Medulla oblongata (tissue), 1 donor: ENCODE results near the gene PHF21A.

Source experiments
- DNase-seq: peaks from one replicate; pipeline ENCODE4 v3.0.0-alpha.2; 2015; ENCODE audit errors: extremely low spot score

The PHF21A gene

DNA sequence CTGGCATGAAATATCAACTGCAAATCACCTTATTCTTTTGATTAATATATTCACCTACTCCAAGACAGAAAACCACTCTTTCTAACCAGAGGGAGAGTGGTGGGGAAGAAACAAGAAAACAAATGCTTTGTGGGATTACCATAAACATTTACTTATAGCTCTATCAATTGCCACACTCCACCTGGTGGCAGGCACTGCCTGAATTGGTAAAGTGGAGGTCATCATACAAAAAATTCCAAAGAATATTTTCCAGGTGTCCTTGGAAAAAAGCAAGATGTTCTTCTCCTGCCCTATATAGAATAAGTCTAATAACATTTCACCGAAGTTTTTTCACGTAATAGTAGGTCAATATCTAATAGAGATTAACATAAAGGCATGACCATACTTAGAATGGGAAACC is 45.3 kb downstream of the PHF21A start:
- DNase-seq = no peak

DNA sequence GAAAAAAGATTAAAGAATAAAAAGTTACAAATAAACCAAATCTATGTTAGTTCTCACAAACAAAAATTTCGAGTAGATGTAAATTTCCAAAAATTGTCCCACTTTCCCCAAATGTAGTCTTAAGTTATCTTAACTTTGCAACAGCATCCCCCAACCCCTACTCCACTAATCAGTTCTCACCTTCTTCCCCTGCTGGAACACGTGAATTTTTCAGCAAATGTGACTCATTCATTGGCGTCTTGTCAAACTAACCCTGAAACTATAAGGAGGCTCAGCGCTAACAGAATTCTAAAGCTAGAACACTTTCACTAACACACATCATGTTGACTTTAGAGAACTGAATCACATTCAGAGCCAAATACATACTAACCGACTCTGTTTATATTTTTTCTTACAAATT is 46.1 kb downstream of the PHF21A start:
- DNase-seq = no peak

DNA sequence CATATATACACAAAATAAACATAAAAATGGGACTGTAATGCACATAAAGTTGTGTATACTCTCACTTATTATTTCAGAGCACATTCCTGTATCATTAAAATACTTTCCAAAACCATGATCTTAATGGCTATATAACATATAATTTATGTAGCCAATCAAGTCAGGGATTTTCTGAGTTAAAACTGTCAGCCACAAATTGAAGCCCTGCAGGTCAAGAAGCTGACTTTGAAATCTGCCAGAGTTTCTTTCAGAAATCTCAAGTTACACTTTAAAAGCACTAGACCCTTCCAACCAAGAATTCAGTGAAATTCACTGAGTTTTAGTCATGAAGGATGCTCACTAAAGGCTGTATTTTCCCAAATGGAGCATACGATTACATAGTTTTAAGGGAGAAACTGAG is 47.6 kb downstream of the PHF21A start:
- no peak for DNase-seq

DNA sequence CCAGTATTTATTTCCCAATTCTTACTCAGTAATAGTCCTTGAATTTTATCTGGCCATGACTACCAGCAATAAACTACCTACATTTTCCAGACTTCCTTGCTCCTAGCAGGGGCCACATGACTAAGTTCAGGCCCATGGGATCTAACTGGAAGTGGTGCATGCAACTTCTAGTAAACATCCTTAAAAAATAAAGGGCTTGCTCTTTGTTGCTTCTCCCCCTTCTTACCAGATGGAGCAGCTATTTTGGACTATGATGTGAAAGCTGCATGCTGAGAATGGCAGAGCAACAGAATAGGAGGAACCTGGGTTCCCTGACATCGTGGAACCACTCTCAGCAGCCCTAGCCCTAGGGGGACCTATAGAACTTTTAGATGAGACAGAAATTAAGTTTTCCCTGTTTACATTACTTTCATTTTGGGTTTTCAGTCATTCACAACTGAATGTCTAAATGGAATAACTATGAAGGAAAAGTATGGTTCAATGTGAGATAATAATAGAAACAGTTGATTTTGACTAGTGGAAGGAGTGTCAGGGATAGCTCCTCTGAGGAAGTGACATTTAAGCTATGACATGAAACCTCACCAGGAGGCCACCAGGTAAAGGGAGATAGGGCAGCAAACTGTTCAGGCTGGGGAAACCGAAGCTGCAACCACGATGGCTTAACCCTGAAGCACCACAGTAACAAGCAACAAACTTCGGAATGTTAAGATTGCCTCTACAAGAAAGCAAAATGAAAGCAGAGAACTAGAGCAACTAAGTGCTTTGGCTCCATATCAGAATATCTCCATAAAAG is 48.9 kb downstream of the PHF21A start:
- no peak for DNase-seq

DNA sequence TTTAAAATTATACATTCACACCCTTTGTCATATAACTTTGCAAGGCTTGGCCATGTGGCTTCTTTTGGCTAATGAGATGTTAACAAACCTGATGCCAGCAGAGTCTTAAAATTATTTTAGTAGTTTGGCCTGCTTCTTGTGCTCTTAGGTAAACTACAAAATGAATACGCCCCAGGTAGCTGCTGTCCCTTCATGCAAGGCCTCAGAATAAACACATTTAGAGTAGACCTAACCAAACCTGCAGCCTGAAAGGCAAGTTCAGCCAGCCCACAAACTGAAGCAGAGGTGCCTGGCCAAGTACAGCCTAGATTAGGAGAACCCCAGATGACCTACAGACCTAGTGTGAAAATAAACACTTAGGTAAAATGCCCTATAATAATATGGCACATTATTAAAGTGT is 50.2 kb downstream of the PHF21A start:
- DNase-seq = no peak

DNA sequence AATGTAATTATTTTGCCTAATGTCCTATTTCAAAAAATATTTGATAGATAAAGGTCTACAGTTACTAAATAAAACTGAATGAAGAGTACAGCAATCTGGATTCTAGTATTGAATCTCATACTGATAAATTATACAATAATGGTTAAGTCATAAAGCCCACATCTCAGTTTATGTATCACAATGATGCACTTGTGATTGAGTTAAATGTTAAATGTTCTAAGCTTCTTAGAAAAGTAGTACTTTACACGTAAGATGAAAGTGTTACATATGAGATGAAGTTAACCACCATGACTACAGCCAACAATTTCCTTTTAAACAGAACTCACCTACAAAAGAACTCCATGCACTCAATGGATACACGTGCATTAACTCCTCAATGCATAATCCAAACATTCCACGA is 51.7 kb downstream of the PHF21A start:
- DNase-seq = no peak

DNA sequence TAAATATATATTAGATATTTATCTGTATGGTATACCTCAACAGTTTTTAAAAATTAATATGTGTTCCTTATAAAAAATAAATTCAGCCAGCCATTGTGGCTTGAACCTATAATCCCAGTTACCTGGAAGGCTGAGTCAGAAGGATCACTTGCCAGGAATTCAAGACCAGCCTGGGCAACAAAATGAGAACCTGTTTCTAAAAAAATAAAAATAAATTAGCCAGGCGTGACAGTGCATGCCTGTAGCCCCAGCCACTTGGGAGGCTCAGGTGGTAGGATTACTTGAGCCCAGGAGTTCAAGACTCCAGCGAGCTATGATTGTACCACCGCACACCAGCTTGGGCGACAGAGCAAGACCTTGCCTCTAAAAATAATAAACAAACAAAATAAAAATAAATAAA is 54.9 kb downstream of the PHF21A start:
- no peak for DNase-seq

DNA sequence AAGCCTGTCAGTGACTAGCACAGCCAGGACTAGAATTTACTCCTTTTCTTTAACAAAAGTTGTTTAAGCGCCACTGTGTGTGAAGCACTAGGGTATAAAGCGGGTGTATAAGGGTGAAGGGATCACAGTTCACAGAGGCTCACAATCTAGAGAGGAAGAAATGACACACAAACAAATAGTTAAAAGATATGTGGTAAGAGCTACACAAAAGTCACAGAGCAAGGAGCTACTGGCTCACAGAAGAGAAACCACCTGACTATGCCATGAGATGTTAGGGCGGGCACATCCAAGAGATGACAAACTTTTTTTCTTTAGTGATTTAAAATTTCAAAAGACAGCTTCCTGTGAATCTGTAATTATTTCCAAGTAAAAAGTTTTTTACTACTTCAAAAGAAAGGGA is 55.6 kb downstream of the PHF21A start:
- DNase-seq = no peak

DNA sequence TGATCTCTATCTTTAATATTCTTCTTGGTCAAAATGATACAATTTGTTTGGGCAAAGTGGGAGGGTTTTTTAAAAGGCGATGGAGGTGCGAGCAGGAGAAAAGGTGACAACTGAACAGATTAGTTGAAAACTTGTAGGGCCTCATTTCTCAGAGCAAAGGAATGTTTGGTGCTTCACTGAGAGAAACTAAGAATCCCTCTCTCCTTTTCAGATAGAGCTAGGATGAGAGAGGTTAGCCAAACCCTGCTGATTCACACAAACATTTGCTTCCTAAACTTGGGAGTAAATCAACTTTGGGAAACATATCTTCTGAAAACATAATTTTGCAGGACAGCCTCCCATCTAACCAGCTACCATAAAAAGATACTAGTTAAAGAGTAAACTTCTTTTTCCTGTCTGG is 57.0 kb downstream of the PHF21A start:
- DNase-seq = no peak

DNA sequence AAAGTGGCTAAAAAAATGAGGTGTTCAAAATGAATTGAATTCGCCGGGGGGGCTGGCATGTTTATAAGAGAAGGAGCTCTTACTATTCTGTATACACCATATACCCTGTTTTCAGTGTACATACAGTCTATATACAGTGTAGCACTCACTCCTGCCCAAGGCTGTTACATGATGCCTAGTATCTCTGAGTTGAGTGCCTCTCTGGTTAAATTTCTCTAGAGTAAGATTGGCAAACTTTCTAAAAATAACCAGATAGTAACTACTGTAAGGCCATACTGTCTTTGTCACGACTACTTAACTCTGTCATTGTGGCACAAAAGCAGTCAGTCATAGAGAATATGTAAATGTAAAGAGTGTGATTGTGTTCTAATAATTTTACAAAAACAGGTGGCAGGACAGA is 58.1 kb downstream of the PHF21A start:
- DNase-seq = no peak

DNA sequence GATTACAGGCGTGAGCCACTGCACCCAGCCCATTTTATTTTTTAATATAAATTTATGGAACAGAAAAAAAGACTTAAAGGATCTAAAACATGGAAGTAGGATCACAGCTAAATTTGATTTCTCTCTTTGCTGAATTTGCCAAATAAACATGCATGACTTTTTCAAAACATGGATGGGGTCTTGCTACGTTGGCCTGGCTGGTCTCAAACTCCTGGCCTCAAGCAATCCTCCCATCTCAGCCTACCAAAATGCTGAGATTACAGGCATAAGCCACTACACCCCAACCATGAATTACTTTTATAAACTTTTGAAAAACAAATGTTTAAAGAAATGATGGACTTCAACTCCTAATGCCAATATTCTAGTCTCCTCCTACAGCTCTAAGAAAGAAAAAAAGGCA is 61.2 kb downstream of the PHF21A start:
- no peak for DNase-seq

DNA sequence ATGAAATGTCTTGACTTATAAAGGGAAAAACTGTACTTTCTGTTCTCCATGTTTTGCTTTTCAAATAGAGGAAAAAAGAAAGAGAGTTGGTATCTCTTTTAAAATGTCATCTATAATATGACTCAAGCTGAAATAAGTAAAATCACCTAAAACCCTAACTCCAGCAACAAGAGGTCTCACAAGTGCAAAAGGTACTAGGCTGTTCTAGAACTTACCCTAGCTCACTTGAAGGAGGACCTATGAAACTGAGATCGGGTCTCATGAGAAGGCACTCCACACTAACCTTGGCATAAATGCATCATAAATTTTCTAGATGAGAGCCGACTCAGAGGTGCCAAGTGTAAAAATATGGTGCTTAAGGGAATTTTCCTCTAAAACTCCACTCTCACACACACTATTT is 63.8 kb downstream of the PHF21A start:
- DNase-seq = no peak

DNA sequence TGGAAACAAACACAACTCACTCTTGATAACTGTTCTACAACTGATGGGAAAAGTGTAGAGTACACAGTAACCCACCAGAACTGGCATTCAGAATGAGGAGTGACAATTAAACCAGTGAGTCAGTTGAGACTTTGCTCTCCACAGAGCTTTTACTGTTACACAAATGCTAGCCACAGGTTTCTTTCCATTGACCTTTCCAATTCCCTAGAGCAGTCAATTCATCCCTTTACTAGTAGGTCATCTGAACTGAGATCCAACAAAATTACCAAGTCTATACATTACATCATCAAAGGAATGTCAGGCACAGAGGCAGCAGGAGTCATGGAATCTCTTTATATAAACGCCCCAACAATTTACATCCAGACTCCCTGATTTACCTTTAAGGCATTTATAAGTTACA is 65.9 kb downstream of the PHF21A start:
- no peak for DNase-seq

DNA sequence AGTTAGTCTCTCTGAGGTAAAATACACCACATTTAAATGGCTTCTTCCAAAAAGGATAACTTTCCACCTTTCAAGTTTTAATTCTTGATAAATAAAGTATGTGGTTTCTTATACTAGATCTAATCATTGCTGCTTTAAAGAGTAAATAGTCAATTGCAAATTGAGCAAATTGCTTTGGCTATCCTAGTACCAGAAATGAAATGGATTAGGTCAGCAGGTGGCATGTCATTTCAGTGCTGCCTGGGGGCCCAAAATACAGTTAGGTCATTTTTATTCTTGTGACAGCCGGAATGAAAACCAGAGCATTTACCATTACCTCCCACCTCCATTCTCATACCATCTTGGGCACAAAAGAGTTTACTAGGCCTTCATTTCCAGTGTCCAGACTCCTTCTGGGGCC is 70.2 kb downstream of the PHF21A start:
- no peak for DNase-seq

DNA sequence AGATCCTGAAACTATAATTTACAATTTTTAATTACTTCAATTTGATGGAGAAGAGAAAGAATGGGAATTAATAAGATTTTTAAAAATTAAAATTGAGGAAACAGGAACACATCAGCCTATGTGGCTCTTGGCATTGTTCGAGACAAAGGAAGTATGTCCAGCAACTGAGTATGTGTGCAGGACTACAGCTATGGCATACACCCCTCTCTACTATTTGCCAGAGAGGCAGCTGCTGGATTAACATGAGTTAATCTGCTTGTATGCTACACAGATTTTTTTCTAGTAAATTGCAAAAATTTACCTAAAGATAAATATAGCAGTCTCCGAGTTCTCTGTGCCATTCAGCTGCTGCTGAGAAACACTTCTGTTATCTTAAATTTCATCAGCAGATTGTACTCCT is 70.6 kb downstream of the PHF21A start:
- no peak for DNase-seq

DNA sequence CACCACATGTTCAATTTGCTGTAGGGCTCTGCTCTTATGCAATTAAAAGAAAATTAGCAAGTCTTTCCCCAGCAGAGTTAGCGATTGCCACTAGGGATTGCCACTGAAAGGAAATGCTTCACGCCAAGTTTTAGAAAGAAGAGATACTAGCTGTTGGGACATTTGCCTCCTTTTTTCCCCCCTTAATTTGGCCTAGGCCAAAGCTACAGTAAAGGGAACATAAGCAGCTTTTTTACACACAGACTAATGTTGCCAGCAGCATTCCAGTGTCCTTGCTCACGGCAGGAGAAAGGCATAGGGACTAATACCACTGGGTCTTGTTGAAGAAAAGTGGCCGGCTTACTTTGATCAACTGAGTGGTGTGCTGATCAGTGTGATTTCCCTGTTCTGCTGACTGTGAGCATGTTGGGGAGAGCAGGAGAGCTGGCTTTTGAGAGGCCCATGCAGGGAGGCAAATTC is 71.2 kb downstream of the PHF21A start:
- DNase-seq = no peak

DNA sequence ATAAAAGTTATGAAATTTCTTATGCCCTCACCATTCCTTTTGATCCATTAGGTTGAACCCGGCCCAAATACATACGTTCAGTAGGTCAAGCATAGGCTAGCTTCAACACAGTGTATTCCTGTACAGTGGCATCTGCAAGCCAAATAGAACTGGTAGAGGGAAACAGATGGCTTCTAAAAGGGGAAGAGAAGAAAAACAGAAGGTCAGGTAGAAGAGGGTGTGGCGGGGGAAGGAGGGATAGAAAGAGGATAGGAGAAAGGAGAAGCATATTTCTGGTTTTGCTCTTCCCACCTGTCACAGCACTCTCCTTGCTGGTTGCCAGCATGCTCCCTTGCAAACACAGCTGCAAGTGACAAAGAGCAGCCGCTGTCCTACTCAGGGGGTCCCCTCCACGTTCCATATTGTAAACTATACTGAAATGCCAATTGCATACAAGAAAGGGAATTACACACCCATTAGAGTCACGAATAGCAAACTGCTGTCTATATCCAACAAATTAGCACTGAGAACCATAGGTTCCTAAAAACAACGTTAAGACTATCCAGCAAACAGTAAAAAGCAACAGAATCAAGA is 71.8 kb downstream of the PHF21A start:
- DNase-seq = no peak

DNA sequence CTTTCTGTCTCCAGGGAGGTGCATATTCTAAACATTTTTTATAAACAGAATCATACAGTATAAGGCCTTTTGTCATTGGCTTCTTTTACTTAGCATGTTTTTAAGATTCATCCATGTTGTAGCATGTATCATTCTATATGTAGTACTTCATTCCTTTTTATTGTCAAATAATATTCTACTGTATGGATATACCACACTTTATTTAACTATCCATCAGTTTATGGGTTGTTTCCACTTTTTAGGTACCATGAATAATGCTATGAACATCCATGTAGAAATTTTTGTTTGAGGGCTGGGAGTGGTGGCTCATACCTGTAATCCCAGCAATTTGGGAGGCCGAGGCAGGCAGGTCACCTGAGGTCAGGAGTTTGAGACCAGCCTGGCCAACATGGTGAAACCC is 73.1 kb downstream of the PHF21A start:
- DNase-seq = no peak

DNA sequence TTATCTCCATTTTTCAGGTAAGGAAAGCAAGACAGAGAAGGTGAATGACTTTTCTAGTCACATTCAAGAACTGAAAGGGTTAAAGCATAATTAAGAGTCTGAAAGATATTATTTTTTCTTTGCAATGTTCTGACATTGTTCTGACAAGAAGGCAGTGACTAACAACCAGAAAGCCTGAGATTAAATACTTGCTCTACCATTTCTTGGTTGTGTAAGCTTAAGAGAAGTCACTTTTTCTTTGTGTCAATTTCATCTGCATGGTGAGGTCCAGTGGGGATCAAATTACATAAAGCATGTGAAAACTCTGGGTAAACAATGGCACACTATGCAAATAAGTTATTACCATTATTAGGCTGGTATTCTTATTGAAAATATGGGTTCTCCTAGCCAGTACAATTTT is 73.7 kb downstream of the PHF21A start:
- DNase-seq = no peak

DNA sequence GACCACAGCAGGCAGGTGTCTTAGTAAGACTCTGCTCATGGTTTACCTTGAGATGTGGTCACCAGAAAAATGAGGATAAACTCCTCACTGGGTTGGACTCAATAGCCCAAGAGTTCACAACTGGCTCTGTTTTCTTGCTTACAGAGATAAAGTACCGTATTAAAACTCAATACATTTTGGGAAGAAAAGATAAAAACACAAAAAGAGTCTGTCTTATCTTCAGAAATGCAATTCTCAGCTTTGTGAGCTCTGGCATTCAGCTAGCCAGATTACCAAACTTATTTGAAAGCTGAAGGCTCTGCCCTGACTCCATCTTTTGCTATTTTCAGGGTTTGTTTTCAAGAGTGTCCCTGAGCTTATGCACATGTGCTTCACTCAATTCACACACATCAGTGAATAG is 75.4 kb downstream of the PHF21A start:
- no peak for DNase-seq

DNA sequence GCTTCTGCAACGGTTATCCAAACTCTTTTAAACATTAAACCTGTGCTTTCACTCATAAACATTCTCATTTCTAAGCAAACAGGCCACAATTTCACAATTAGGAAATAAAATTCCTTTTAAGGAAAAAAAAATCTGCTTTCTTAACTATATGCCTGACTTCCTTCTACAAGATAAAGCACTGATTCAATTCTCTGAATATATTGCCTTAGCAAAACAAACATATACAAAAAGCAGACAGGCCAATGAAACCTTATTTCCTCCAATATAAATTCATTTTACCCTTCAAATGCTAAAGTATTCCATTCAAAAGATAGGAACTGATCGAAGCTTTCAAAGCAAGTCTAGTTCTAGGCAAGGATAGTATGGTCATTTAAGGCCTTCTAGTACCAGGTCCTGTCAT is 76.7 kb downstream of the PHF21A start:
- no peak for DNase-seq

DNA sequence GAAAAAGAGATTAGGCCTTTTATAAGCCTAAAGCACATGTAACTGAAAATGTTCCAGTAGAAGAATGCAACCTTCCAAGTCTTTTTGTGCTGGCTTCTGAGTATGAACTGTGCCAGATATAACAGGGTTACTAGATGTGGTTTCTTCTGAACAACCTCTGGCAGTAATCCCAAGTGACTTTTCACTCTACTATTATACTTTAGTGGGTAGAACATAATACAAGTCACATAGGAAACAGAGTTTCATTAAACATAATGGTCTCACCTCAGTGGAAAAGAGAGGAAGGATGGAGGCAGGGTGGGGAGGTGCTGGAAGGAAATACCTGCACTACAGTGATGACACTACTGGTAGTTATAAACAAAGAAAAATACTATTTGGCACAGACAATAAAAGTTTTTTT is 81.3 kb downstream of the PHF21A start:
- DNase-seq = no peak

DNA sequence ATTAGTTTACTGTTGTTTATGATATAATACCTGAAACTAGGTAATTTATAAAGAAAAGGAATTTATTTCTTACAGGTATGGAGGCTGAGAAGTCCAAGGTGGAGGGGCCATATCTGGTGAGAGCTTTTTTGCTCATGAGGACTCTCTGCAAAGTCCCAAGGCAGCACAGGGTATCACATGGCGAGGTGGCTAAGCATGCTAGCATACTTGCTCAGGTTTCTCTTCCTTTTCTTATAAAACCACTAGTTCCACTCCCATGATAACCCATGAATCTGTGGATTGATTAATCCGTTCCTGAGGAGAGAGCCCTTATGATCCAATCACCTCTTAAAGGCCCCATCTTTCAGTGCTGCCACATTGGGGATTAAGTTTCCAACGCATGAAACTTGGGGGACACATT is 82.7 kb downstream of the PHF21A start:
- DNase-seq = no peak

DNA sequence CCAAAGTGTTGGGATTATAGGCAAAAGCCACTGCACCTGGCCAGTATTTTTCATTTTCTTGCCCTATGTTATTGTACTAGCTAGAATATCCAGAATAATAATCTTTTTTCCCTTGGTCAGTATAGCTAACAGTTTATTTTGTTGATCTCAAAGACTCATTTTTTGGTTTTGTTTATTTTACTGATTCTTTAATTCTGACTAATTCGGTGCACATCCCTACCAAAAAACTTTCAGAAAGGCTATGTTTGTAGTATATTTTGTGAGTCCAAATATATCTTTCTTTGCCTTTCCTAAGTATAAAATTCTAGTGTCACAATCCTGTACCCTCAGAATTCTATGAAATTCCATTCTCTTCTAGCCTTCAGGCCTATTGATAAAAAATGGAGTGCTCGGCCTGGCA is 84.3 kb downstream of the PHF21A start:
- DNase-seq = no peak
